GM15510 (cell line): ENCODE data around the gene C1orf226.

Source experiments
- POLR2A ChIP-seq: IDR thresholded peaks from 3 replicates; pipeline ENCODE4 v1.6.1; 2011; ENCODE audit warnings: borderline replicate concordance; ENCODE audit not compliant: insufficient read length; ENCODE audit errors: extremely low read depth

C1orf226 gene

GRCh38 chr1:162372159-162373071 lies 9.1 kb upstream of the C1orf226 start:
- no peak for TF ChIP-seq POLR2A

GRCh38 chr1:162373072-162373427 lies 8.5 kb upstream of the C1orf226 start:
- no peak for TF ChIP-seq POLR2A

GRCh38 chr1:162373541-162374260 lies 7.8 kb upstream of the C1orf226 start:
- TF ChIP-seq POLR2A = no peak

- TF ChIP-seq POLR2A = no peak
These were observed 7.1 kb upstream of the C1orf226 start for GRCh38 chr1:162374406-162374805.

GRCh38 chr1:162375463-162375862 lies 6.1 kb upstream of the C1orf226 start:
- TF ChIP-seq POLR2A = no peak

GRCh38 chr1:162376691-162377090 lies 4.8 kb upstream of the C1orf226 start, which contains the start of gene SPATA46:
Gene SPATA46 (minus strand): TSS chr1:162376854. CDS start chr1:162376790, 64 bp downstream.
- no peak for TF ChIP-seq POLR2A

- TF ChIP-seq POLR2A = no peak
These were observed 1.3 kb upstream of the C1orf226 start for GRCh38 chr1:162380061-162380846.

- TF ChIP-seq POLR2A = no peak
These were observed 618 bp downstream of the C1orf226 start for GRCh38 chr1:162381941-162382750.

- TF ChIP-seq POLR2A = no peak
These were observed 1.6 kb downstream of the C1orf226 start for GRCh38 chr1:162383091-162383490.

GRCh38 chr1:162383516-162383915 lies 2.0 kb downstream of the C1orf226 start:
- no peak for TF ChIP-seq POLR2A

- no peak for TF ChIP-seq POLR2A
These were observed 2.6 kb downstream of the C1orf226 start for GRCh38 chr1:162384116-162384515.

GRCh38 chr1:162384601-162385279 lies 3.2 kb downstream of the C1orf226 start:
- TF ChIP-seq POLR2A = no peak

GRCh38 chr1:162385280-162385623 lies 3.7 kb downstream of the C1orf226 start:
- no peak for TF ChIP-seq POLR2A

GRCh38 chr1:162385702-162386101 lies 4.2 kb downstream of the C1orf226 start:
- TF ChIP-seq POLR2A = no peak
